K562 (cell line): Measurements from ENCODE around the gene JUNB. TPM values are rescaled to one million over a fixed set of nuclear protein-coding genes. Genes with fewer than 3 reads are reported as not detected.
A peak's percentile ranks its signal among the peaks of the same experiment; 100 is the strongest.

ENCODE experiments used
- CEBPB ChIP-seq: fragments of 450-650 bp; IDR thresholded peaks from 2 replicates; pipeline ENCODE4 v1.6.1; 2016; ENCODE audit warnings: missing genetic modification characterization, missing compliant biosample characterization
- MYNN ChIP-seq, 2 experiments: sonication (generic); formaldehyde crosslinking in 1 of 2; IDR thresholded peaks; 2 replicates each; pipeline versions ENCODE4 v1.5.0 to v1.6.1; 2016 to 2020; ENCODE audit warnings: antibody characterized with exemption in 1 of 2, missing genetic modification reagents in 1 of 2
- NCOR1 ChIP-seq: fragments of 450-650 bp; IDR thresholded peaks from 2 replicates; pipeline ENCODE4 v1.6.1; 2016; ENCODE audit warnings: mild to moderate bottlenecking, moderate library complexity
- RBFOX2 ChIP-seq: fragments of 200-400 bp; formaldehyde crosslinking; IDR thresholded peaks from 2 replicates; pipeline ENCODE4 v1.6.1; 2017; ENCODE audit warnings: low read depth, mild to moderate bottlenecking, low read length, moderate library complexity
- ZBED1 ChIP-seq: IDR thresholded peaks from 2 replicates; pipeline ENCODE4 v1.6.1; 2014
- ZNF134 ChIP-seq: fragments of 250-450 bp; sonication (Bioruptor Pico); conservative IDR thresholded peaks from 2 replicates; pipeline ENCODE4 v1.4.0; 2020
- ZNF699 ChIP-seq: fragments of 250-450 bp; sonication (Bioruptor Pico); IDR thresholded peaks from 2 replicates; pipeline ENCODE4 v1.8.0; 2021; ENCODE audit warnings: mild to moderate bottlenecking, moderate library complexity; ENCODE audit not compliant: insufficient replicate concordance
- polyA plus RNA-seq, 8 experiments: library from polyadenylated mRNA; depleted of rRNA in 4 of 8; stranded (reverse) in 5 of 8; unstranded in 3 of 8; fragments of >200 nt; fragmentation: Nextera tagmentation in 2 of 8; fragmentation: Illumina TruSeq in 1 of 8; extraction: Ambion mirVana in 2 of 8; extraction: Trizol in 1 of 8; gene quantifications; 2 replicates each; pipeline versions ENCODE4 v1.2.1 to v1.2.3, GENCODE V29; 2011 to 2014; ENCODE audit warnings: inconsistent platforms in 1 of 8, missing spikeins in 1 of 8
- total RNA-seq, 7 experiments: library from RNA; depleted of rRNA in 6 of 7; stranded (reverse); fragments of >200 nt in 6 of 7; fragmentation: Illumina TruSeq in 2 of 7; extraction: Trizol in 2 of 7; gene quantifications; 2 replicates each; pipeline versions ENCODE4 v1.2.1 to v1.2.3, GENCODE V29; 2011 to 2021; ENCODE audit warnings: low replicate concordance in 1 of 7
- TF ChIP-seq, protein P1 (sequence below): fragments of 200-600 bp; sonication (generic); IDR thresholded peaks from one replicate; pipeline ENCODE4 v1.6.1; 2012; ENCODE audit warnings: mild to moderate bottlenecking, low read depth, low read length, inconsistent platforms
- TF ChIP-seq, protein P2 (sequence below): fragments of 250-450 bp; sonication (Bioruptor Pico); IDR thresholded peaks from 2 replicates; pipeline ENCODE4 v1.5.1; 2021; ENCODE audit warnings: mild to moderate bottlenecking
- TF ChIP-seq, protein P3 (sequence below): fragments of 200-800 bp; sonication (Bioruptor generic); IDR thresholded peaks from 2 replicates; pipeline ENCODE4 v1.6.1; 2017; ENCODE audit warnings: missing genetic modification characterization, missing compliant biosample characterization

Gene JUNB
- total and polyA plus RNA-seq, 9 of the 15 experiments (the other 6 are each of a cell fraction or from before 2014, with no cell fraction given): 0.23 to 88.1 (median 13.1) TPM

DNA sequence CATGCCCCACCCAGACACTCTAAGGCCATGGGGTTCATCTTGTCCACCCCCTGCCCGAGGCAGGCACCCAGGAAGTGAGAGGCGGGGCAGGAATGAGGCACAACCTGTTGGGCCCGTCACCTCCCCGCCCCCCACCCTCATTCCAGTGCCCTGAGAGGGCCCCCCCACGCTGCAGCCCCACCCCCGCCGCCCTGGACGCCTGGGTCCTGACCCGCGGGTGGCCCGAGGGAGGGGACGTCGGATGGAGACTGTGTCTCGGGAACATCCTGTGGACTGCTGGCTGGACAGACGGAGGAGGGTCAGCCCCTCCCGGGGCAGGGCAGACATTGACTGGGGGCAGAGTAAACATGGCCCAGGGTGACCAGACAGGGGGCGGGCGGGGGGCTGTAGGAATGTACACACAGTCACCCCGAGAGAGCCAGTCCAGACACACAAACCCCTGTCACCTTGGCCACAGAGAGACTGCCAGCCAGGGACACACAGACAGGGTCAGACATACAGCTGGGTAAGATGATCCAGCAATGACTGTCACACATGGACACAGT is 7.4 kb upstream of the JUNB start (continued):
- TF ChIP-seq, protein P1, sequence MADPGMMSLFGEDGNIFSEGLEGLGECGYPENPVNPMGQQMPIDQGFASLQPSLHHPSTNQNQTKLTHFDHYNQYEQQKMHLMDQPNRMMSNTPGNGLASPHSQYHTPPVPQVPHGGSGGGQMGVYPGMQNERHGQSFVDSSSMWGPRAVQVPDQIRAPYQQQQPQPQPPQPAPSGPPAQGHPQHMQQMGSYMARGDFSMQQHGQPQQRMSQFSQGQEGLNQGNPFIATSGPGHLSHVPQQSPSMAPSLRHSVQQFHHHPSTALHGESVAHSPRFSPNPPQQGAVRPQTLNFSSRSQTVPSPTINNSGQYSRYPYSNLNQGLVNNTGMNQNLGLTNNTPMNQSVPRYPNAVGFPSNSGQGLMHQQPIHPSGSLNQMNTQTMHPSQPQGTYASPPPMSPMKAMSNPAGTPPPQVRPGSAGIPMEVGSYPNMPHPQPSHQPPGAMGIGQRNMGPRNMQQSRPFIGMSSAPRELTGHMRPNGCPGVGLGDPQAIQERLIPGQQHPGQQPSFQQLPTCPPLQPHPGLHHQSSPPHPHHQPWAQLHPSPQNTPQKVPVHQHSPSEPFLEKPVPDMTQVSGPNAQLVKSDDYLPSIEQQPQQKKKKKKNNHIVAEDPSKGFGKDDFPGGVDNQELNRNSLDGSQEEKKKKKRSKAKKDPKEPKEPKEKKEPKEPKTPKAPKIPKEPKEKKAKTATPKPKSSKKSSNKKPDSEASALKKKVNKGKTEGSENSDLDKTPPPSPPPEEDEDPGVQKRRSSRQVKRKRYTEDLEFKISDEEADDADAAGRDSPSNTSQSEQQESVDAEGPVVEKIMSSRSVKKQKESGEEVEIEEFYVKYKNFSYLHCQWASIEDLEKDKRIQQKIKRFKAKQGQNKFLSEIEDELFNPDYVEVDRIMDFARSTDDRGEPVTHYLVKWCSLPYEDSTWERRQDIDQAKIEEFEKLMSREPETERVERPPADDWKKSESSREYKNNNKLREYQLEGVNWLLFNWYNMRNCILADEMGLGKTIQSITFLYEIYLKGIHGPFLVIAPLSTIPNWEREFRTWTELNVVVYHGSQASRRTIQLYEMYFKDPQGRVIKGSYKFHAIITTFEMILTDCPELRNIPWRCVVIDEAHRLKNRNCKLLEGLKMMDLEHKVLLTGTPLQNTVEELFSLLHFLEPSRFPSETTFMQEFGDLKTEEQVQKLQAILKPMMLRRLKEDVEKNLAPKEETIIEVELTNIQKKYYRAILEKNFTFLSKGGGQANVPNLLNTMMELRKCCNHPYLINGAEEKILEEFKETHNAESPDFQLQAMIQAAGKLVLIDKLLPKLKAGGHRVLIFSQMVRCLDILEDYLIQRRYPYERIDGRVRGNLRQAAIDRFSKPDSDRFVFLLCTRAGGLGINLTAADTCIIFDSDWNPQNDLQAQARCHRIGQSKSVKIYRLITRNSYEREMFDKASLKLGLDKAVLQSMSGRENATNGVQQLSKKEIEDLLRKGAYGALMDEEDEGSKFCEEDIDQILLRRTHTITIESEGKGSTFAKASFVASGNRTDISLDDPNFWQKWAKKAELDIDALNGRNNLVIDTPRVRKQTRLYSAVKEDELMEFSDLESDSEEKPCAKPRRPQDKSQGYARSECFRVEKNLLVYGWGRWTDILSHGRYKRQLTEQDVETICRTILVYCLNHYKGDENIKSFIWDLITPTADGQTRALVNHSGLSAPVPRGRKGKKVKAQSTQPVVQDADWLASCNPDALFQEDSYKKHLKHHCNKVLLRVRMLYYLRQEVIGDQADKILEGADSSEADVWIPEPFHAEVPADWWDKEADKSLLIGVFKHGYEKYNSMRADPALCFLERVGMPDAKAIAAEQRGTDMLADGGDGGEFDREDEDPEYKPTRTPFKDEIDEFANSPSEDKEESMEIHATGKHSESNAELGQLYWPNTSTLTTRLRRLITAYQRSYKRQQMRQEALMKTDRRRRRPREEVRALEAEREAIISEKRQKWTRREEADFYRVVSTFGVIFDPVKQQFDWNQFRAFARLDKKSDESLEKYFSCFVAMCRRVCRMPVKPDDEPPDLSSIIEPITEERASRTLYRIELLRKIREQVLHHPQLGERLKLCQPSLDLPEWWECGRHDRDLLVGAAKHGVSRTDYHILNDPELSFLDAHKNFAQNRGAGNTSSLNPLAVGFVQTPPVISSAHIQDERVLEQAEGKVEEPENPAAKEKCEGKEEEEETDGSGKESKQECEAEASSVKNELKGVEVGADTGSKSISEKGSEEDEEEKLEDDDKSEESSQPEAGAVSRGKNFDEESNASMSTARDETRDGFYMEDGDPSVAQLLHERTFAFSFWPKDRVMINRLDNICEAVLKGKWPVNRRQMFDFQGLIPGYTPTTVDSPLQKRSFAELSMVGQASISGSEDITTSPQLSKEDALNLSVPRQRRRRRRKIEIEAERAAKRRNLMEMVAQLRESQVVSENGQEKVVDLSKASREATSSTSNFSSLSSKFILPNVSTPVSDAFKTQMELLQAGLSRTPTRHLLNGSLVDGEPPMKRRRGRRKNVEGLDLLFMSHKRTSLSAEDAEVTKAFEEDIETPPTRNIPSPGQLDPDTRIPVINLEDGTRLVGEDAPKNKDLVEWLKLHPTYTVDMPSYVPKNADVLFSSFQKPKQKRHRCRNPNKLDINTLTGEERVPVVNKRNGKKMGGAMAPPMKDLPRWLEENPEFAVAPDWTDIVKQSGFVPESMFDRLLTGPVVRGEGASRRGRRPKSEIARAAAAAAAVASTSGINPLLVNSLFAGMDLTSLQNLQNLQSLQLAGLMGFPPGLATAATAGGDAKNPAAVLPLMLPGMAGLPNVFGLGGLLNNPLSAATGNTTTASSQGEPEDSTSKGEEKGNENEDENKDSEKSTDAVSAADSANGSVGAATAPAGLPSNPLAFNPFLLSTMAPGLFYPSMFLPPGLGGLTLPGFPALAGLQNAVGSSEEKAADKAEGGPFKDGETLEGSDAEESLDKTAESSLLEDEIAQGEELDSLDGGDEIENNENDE: no peak
- TF ChIP-seq, protein P2, sequence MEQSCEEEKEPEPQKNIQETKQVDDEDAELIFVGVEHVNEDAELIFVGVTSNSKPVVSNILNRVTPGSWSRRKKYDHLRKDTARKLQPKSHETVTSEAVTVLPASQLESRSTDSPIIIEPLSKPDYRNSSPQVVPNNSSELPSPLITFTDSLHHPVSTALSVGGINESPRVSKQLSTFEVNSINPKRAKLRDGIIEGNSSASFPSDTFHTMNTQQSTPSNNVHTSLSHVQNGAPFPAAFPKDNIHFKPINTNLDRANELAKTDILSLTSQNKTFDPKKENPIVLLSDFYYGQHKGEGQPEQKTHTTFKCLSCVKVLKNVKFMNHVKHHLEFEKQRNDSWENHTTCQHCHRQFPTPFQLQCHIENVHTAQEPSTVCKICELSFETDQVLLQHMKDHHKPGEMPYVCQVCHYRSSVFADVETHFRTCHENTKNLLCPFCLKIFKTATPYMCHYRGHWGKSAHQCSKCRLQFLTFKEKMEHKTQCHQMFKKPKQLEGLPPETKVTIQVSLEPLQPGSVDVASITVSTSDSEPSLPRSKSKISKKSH (CRISPR knock-in tag): no peak
- TF ChIP-seq NCOR1 (peak; percentile 51), RBFOX2 (peak; percentile 46), ZNF699 (CRISPR knock-in tag) (no peak), CEBPB (tag) (no peak), MYNN (IDR thresholded peaks at IDR 0.05) (0 out of 2 replicates have a peak, but pooled peaks have one; percentile 25), MYNN (CRISPR knock-in tag; IDR thresholded peaks at IDR 0.05) (no peak), ZNF134 (CRISPR knock-in tag) (no peak), ZBED1 (no peak)
- TF ChIP-seq, protein P3, sequence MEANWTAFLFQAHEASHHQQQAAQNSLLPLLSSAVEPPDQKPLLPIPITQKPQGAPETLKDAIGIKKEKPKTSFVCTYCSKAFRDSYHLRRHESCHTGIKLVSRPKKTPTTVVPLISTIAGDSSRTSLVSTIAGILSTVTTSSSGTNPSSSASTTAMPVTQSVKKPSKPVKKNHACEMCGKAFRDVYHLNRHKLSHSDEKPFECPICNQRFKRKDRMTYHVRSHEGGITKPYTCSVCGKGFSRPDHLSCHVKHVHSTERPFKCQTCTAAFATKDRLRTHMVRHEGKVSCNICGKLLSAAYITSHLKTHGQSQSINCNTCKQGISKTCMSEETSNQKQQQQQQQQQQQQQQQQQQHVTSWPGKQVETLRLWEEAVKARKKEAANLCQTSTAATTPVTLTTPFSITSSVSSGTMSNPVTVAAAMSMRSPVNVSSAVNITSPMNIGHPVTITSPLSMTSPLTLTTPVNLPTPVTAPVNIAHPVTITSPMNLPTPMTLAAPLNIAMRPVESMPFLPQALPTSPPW (CRISPR knock-in tag): peak; percentile 17; the same call in 1 of the 2 replicates
